GM12878 (cell line): ENCODE measurements around the gene ZNF462. TPM values are rescaled to one million over a fixed set of nuclear protein-coding genes. Genes with fewer than 3 reads are reported as not detected.

Source experiments
- ATAC-seq: fragments of 200-7000 bp; cut with Tn5 transposase; 3 replicates; pipeline ENCODE4 v1.9.1; 2020; ENCODE audit warnings: mild to moderate bottlenecking, moderate library complexity
- BruUV-seq: library from RNA; stranded (reverse); fragments of 400-500 nt; replicated peaks from 2 replicates; lab custom pipeline; 2021; lab: Mats Ljungman, UMichigan
- CTCF ChIA-PET: fragments of 300-600 bp; sonication (Branson Sonifier 250); formaldehyde crosslinking; extraction: SDS; loops from one replicate; lab custom pipeline; 2021; ENCODE audit warnings: inconsistent platforms; lab: Yijun Ruan, JAX
- POLR2A ChIA-PET: fragments of 350-600 bp; formaldehyde crosslinking; extraction: SDS; loops from one replicate; lab custom pipeline; 2021; ENCODE audit warnings: inconsistent platforms; lab: Charles Lee
- RAD21 ChIA-PET: fragments of 300-600 bp; sonication (Branson Sonifier 250); formaldehyde crosslinking; loops from one replicate; lab custom pipeline; 2023; ENCODE audit warnings: antibody characterized with exemption; ENCODE audit not compliant: unreplicated experiment; lab: Charles Lee
- SMC1A ChIA-PET: fragments of 300-600 bp; sonication (Branson Sonifier 250); formaldehyde crosslinking; loops from one replicate; lab custom pipeline; 2023; ENCODE audit not compliant: unreplicated experiment, uncharacterized antibody; lab: Charles Lee
- DNase-seq: peaks from one replicate; pipeline ENCODE4 v3.0.0-alpha.2; 2011; ENCODE audit warnings: low read depth, low spot score
- FAIRE-seq: peaks from 3 replicates; lab custom pipeline; 2011; peaks lifted over from hg19 to GRCh38; lab: Jason Lieb, UNC
- H2AFZ ChIP-seq: 2 replicates; pipeline ENCODE4 v1.6.0; 2011; ENCODE audit warnings: low read depth, low read length, control low read depth; ENCODE audit not compliant: control insufficient read depth
- H3K27ac ChIP-seq: 2 replicates; pipeline ENCODE4 v1.5.1; 2011; ENCODE audit warnings: control low read depth; ENCODE audit not compliant: control insufficient read depth, insufficient read depth
- H3K27me3 ChIP-seq, 2 experiments: replicated peaks in 1 of 2; 2 replicates each; pipeline versions ENCODE4 v1.6.0 to v1.6.1; 2011; ENCODE audit warnings: low read length in 1 of 2; ENCODE audit not compliant: control insufficient read depth in 2 of 2, insufficient read depth in 2 of 2
- H3K36me3 ChIP-seq, 2 experiments: 2 replicates each; pipeline ENCODE4 v1.5.1; 2011; ENCODE audit warnings: low read length in 1 of 2; ENCODE audit not compliant: control insufficient read depth in 2 of 2, insufficient read depth in 2 of 2
- H3K4me1 ChIP-seq: 2 replicates; pipeline ENCODE4 v1.6.1; 2011; ENCODE audit warnings: mild to moderate bottlenecking, low read length, moderate library complexity, mixed read lengths; ENCODE audit not compliant: control insufficient read depth, insufficient read depth
- H3K4me2 ChIP-seq: 2 replicates; pipeline ENCODE4 v1.6.0; 2011; ENCODE audit warnings: control low read depth; ENCODE audit not compliant: control insufficient read depth, insufficient read depth
- H3K4me3 ChIP-seq: fragments of 200-600 bp; sonication (generic); 2 replicates; pipeline ENCODE4 v1.5.1; 2016
- H3K79me2 ChIP-seq: 2 replicates; pipeline ENCODE4 v1.6.0; 2011; ENCODE audit warnings: low read length; ENCODE audit not compliant: control insufficient read depth, insufficient read depth
- H3K9ac ChIP-seq: 2 replicates; pipeline ENCODE4 v1.8.0; 2011; ENCODE audit warnings: low read length, control low read depth, mixed read lengths; ENCODE audit not compliant: control insufficient read depth, insufficient read depth
- H3K9me3 ChIP-seq: replicated peaks from 3 replicates; pipeline ENCODE4 v1.5.1; 2011; ENCODE audit warnings: mild to moderate bottlenecking, low read length; ENCODE audit not compliant: control insufficient read depth, insufficient read depth
- H4K20me1 ChIP-seq: 2 replicates; pipeline ENCODE4 v1.6.0; 2011; ENCODE audit not compliant: control insufficient read depth, insufficient read depth
- CBFB ChIP-seq: IDR thresholded peaks from 2 replicates; pipeline ENCODE4 v1.6.1; 2016; ENCODE audit warnings: antibody characterized with exemption, low read depth
- DPF2 ChIP-seq: fragments of 450-650 bp; IDR thresholded peaks from 2 replicates; pipeline ENCODE4 v1.6.1; 2017; ENCODE audit warnings: mild to moderate bottlenecking
- NR2C2 ChIP-seq: IDR thresholded peaks from 2 replicates; pipeline ENCODE4 v1.6.1; 2011; ENCODE audit warnings: borderline replicate concordance, low read depth; ENCODE audit not compliant: control insufficient read depth, insufficient read length
- NR2F1 ChIP-seq: fragments of 450-650 bp; conservative IDR thresholded peaks from 2 replicates; pipeline ENCODE4 v1.6.1; 2017; ENCODE audit warnings: mild to moderate bottlenecking
- ZNF384 ChIP-seq: IDR thresholded peaks from 2 replicates; pipeline ENCODE4 v1.6.1; 2012; ENCODE audit warnings: low read depth, mild to moderate bottlenecking, low read length, improper control_type of control experiment, borderline replicate concordance
- WGBS: methylation state at CpG from one replicate; pipeline ENCODE4 v1.1.6; 2016; ENCODE audit warnings: low lambda C conversion rate; ENCODE audit not compliant: insufficient replicate concordance, insufficient coverage; ENCODE audit errors: missing lambda C conversion rate; 5-methylcytosine and 5-hydroxymethylcytosine counted together
- in situ Hi-C: fragments of 300-500 bp; cut with MboI; formaldehyde crosslinking; loops from 9 replicates; pipeline ENCODE4 v1.14.3; 2018; ENCODE audit warnings: mixed read lengths
- intact Hi-C: fragments of 100-400 bp; cut with micrococcal nuclease; formaldehyde crosslinking; loops from one replicate; pipeline ENCODE4 v1.14.2; 2022; ENCODE audit not compliant: unreplicated experiment
- polyA plus RNA-seq, 11 experiments: library from polyadenylated mRNA; depleted of rRNA in 4 of 11; unstranded in 6 of 11; stranded (reverse) in 5 of 11; fragments of >200 nt; fragmentation: Nextera tagmentation in 4 of 11; fragmentation: Illumina TruSeq in 1 of 11; extraction: Ambion mirVana in 4 of 11; extraction: Trizol in 1 of 11; gene quantifications; 1 replicate in 1 of 11; 2 replicates in 10 of 11; pipeline versions ENCODE4 v1.2.1 to v1.2.3, GENCODE V29; 2011 to 2016; ENCODE audit warnings: inconsistent platforms in 2 of 11, missing spikeins in 2 of 11, low read depth in 1 of 11
- total RNA-seq, 4 experiments: library from RNA; depleted of rRNA in 3 of 4; stranded (reverse); fragments of >200 nt in 3 of 4; fragmentation: Illumina TruSeq in 1 of 4; extraction: Trizol in 1 of 4; gene quantifications; 2 replicates each; pipeline versions ENCODE4 v1.2.1 to v1.2.3, GENCODE V29; 2013 to 2021
- TF ChIP-seq, protein P1 (sequence below): fragments of 450-650 bp; IDR thresholded peaks from 2 replicates; pipeline ENCODE4 v1.6.1; 2018; ENCODE audit warnings: mild to moderate bottlenecking, low read depth, moderate library complexity; ENCODE audit not compliant: partially characterized antibody
- TF ChIP-seq, protein P2 (sequence below): fragments of 450-650 bp; IDR thresholded peaks from 2 replicates; pipeline ENCODE4 v1.6.1; 2016; ENCODE audit warnings: mild to moderate bottlenecking

The ZNF462 gene
- total and polyA plus RNA-seq, 10 of the 15 experiments (the other 5 are each of a cell fraction or from before 2014, with no cell fraction given) = 0.27 to 13.7 (median 0.55) TPM

DNA sequence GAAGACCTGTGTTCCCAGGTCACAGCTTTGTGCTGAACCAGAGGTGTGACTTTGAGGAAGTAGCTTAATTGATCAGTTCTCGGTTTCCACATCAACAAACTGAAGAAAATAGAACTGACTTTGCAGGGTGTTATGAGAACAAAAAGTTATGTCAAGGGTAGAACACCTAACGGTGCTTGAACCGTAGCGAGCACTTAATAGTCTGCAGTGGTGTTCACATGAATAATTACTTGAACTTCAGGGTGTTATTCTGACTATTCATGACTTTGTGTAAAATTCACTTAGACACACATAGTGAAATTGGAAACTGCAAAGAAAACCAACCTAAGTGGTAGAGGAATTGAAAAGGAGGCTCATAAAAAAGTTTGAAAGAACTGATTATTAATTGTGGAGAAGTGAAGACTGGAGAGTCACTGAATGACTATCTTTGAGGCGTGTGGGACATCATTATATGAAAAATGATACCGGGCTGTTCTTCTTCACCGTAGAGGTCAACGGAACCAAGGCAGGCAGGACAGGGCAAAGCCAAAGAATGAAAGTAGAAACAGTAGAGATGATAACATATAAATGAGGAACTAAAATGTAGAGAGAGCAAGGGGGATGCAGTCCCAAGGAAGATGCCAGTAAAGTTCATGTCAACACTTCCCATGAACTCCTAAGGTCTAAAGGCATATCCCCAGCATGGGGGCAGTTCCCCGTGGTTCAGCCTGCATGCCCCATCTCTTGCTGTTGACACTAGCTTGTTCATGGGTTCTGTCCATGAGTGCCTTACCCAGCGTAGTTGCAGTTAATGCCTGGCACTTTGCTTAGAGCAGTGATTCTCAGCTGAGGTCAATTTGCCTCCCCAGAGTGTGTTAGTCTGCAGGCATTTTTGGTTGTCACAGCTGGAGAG, 118.7 kb downstream of the ZNF462 start (continued):
- TF ChIP-seq DPF2 (peak; percentile 91), NR2C2 (no peak), ZNF384 (peak; percentile 35; the same call in 1 of the 2 replicates)

DNA sequence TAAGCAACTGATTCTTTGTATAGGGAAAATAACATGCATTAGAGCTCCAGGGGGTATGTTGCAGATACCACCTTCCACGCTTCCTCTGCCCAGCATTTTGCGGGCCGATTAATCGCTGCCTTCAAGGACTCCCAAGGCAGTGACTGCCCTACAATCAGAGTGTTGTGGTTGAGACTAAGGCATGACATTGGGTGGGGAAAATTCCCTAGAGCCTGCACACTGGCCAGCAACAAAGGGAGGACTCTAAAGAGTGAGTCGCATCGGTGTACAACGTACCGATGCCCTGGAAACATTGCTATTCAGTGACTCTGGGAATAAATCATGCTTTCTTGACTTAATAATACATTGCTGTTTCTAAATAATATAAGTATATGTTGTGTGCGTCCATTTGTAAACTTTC, 119.7 kb downstream of the ZNF462 start:
- SMC1A ChIA-PET = interaction anchor here (0.7 to 5.5 kb wide), 13 partner anchors 12 to 561 kb away, joined by 3 to 65 read pairs (median 8); partner anchors contain the start of gene ZNF462
- in situ Hi-C loops = no loop called here
- BruUV-seq = no TSS peak
- DNase-seq (no peak), ATAC-seq (no peak), FAIRE-seq (no peak)
- Histone ChIP-seq H3K4me1 (peaks cover 21% of the 10 kb centered on the region), H3K27me3 (no peaks in the 10 kb centered on the region; a peak in 1 of 4 replicates), H3K27ac (no peak overlapping the region), H3K4me2 (no peak overlapping the region), H4K20me1 (no peaks in the 10 kb centered on the region), H3K4me3 (no peak overlapping the region), H2AFZ (no peak overlapping the region), H3K9ac (no peak overlapping the region), H3K36me3 (no peaks in the 10 kb centered on the region; a peak in 1 of 4 replicates), H3K79me2 (no peaks in the 10 kb centered on the region), H3K9me3 (no peaks in the 10 kb centered on the region; the same call in 2 of the 3 replicates)
- RAD21 ChIA-PET = interaction anchor here (0.8 to 8.1 kb wide), 8 partner anchors 19 to 661 kb away, joined by 3 to 80 read pairs (median 13); no protein-coding TSS in a partner anchor
- intact Hi-C loops = loop anchor here (5.0 kb wide), 4 partner anchors 40 to 560 kb away; no protein-coding TSS in a partner anchor
- 89% methylated on average over 9 of the region's 9 CpGs for WGBS
- TF ChIP-seq, protein P1, sequence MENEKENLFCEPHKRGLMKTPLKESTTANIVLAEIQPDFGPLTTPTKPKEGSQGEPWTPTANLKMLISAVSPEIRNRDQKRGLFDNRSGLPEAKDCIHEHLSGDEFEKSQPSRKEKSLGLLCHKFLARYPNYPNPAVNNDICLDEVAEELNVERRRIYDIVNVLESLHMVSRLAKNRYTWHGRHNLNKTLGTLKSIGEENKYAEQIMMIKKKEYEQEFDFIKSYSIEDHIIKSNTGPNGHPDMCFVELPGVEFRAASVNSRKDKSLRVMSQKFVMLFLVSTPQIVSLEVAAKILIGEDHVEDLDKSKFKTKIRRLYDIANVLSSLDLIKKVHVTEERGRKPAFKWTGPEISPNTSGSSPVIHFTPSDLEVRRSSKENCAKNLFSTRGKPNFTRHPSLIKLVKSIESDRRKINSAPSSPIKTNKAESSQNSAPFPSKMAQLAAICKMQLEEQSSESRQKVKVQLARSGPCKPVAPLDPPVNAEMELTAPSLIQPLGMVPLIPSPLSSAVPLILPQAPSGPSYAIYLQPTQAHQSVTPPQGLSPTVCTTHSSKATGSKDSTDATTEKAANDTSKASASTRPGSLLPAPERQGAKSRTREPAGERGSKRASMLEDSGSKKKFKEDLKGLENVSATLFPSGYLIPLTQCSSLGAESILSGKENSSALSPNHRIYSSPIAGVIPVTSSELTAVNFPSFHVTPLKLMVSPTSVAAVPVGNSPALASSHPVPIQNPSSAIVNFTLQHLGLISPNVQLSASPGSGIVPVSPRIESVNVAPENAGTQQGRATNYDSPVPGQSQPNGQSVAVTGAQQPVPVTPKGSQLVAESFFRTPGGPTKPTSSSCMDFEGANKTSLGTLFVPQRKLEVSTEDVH = no peak
- TF ChIP-seq CBFB (no peak), NR2F1 (no peak)
- TF ChIP-seq, protein P2, sequence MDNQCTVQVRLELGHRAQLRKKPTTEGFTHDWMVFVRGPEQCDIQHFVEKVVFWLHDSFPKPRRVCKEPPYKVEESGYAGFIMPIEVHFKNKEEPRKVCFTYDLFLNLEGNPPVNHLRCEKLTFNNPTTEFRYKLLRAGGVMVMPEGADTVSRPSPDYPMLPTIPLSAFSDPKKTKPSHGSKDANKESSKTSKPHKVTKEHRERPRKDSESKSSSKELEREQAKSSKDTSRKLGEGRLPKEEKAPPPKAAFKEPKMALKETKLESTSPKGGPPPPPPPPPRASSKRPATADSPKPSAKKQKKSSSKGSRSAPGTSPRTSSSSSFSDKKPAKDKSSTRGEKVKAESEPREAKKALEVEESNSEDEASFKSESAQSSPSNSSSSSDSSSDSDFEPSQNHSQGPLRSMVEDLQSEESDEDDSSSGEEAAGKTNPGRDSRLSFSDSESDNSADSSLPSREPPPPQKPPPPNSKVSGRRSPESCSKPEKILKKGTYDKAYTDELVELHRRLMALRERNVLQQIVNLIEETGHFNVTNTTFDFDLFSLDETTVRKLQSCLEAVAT = peak; percentile 45
- POLR2A ChIA-PET = interaction anchor here (0.7 to 1.5 kb wide), 3 partner anchors 31 to 117 kb away, joined by 3 to 4 read pairs (median 3); no protein-coding TSS in a partner anchor
- CTCF ChIA-PET = interaction anchor here (1.0 to 4.3 kb wide), 8 partner anchors 56 to 697 kb away, joined by 3 to 26 read pairs (median 4); no protein-coding TSS in a partner anchor
